SK-N-SH (cell line): ENCODE measurements around the gene PLCB3. TPM values are rescaled to one million over a fixed set of nuclear protein-coding genes. Genes with fewer than 3 reads are reported as not detected.

Source experiments
- CTCF ChIA-PET: fragments of 300-600, 350-600 bp; formaldehyde crosslinking; extraction: SDS; loops from one replicate; lab custom pipeline; 2021; lab: Yijun Ruan, JAX
- POLR2A ChIA-PET: fragments of 350-600 bp; sonication (Branson Sonifier 250); formaldehyde crosslinking; extraction: SDS; loops from one replicate; lab custom pipeline; 2020; ENCODE audit warnings: antibody characterized with exemption, inconsistent platforms; lab: Yijun Ruan, JAX
- DNase-seq: peaks from one replicate; pipeline ENCODE4 v3.0.0; 2012
- H2AFZ ChIP-seq: fragments of 200-600 bp; sonication (generic); 2 replicates; pipeline ENCODE4 v1.8.1; 2016; ENCODE audit warnings: antibody characterized with exemption, mild to moderate bottlenecking, low read depth
- H3F3A ChIP-seq: fragments of 200-600 bp; sonication (generic); replicated peaks from 2 replicates; pipeline ENCODE3; 2016; ENCODE audit warnings: antibody characterized with exemption, mild to moderate bottlenecking; ENCODE audit not compliant: insufficient read depth
- H3K27ac ChIP-seq, 2 experiments: fragments of 200-500 bp in 1 of 2; fragments of 200-600 bp in 1 of 2; sonication (Bioruptor generic) in 1 of 2; sonication (generic), shearing (Covaris generic) in 1 of 2; 2 replicates each; pipeline versions ENCODE4 v1.5.1 to v1.6.1; 2014 to 2016; ENCODE audit warnings: low read depth in 2 of 2, inconsistent platforms in 1 of 2, low read length in 1 of 2, mild to moderate bottlenecking in 1 of 2, mixed read lengths in 1 of 2
- H3K27me3 ChIP-seq: fragments of 200-600 bp; sonication (generic), shearing (Covaris generic); 2 replicates; pipeline ENCODE4 v1.6.1; 2016; ENCODE audit warnings: mixed run types; ENCODE audit not compliant: insufficient read depth
- H3K36me3 ChIP-seq, 2 experiments: fragments of 200-500 bp in 1 of 2; fragments of 200-600 bp in 1 of 2; sonication (Bioruptor generic) in 1 of 2; sonication (generic) in 1 of 2; replicated peaks in 1 of 2; 2 replicates each; pipeline versions ENCODE3 to v1.5.1; 2014 to 2016; ENCODE audit warnings: low read length in 1 of 2, mild to moderate bottlenecking in 1 of 2; ENCODE audit not compliant: insufficient read depth in 2 of 2, control insufficient read depth in 1 of 2
- H3K4me1 ChIP-seq, 2 experiments: fragments of 200-500 bp in 1 of 2; fragments of 200-600 bp in 1 of 2; sonication (Bioruptor generic) in 1 of 2; sonication (generic), shearing (Covaris generic) in 1 of 2; 2 replicates each; pipeline versions ENCODE4 v1.5.1 to v1.6.1; 2014 to 2016; ENCODE audit warnings: low read depth in 1 of 2, low read length in 1 of 2, mixed run types in 1 of 2; ENCODE audit not compliant: insufficient read depth in 2 of 2, control insufficient read depth in 1 of 2
- H3K4me2 ChIP-seq: fragments of 200-600 bp; sonication (generic), shearing (Covaris generic); 2 replicates; pipeline ENCODE4 v1.6.1; 2017; ENCODE audit warnings: mixed run types
- H3K4me3 ChIP-seq, 2 experiments: fragments of 200-500 bp in 1 of 2; fragments of 200-600 bp in 1 of 2; sonication (Bioruptor generic) in 1 of 2; sonication (generic), shearing (Covaris generic) in 1 of 2; 2 replicates each; pipeline versions ENCODE4 v1.5.1 to v1.8.1; 2014 to 2016; ENCODE audit warnings: low read depth in 2 of 2, inconsistent platforms in 1 of 2, low read length in 1 of 2, mild to moderate bottlenecking in 1 of 2, mixed read lengths in 1 of 2, moderate library complexity in 1 of 2
- H3K79me2 ChIP-seq: fragments of 200-600 bp; sonication (generic); 2 replicates; pipeline ENCODE4 v1.8.1; 2017; ENCODE audit warnings: mild to moderate bottlenecking; ENCODE audit not compliant: insufficient read depth
- H3K9ac ChIP-seq: fragments of 200-600 bp; sonication (generic); 2 replicates; pipeline ENCODE4 v1.6.1; 2017; ENCODE audit warnings: mixed run types
- H3K9me2 ChIP-seq: fragments of 200-600 bp; sonication (generic); 2 replicates; pipeline ENCODE4 v1.6.1; 2017; ENCODE audit warnings: mixed run types
- H3K9me3 ChIP-seq: fragments of 200-600 bp; sonication (generic); 2 replicates; pipeline ENCODE4 v1.6.1; 2017; ENCODE audit warnings: mixed run types, mild to moderate bottlenecking, moderate library complexity
- H4K20me1 ChIP-seq: fragments of 200-600 bp; sonication (generic); 2 replicates; pipeline ENCODE4 v1.6.1; 2017; ENCODE audit warnings: mild to moderate bottlenecking, mixed run types; ENCODE audit not compliant: insufficient read depth
- CHD2 ChIP-seq: fragments of 150-350 bp; IDR thresholded peaks from 2 replicates; pipeline ENCODE4 v1.6.1; 2018; ENCODE audit warnings: low read length; ENCODE audit not compliant: partially characterized antibody
- ELF1 ChIP-seq: IDR thresholded peaks from 2 replicates; pipeline ENCODE4 v1.4.0; 2012
- FOSL2 ChIP-seq: IDR thresholded peaks from 2 replicates; pipeline ENCODE4 v1.4.0; 2012; ENCODE audit warnings: low read depth, mild to moderate bottlenecking, moderate library complexity, borderline replicate concordance
- FOXJ3 ChIP-seq: sonication (generic); formaldehyde crosslinking; IDR thresholded peaks from 2 replicates; pipeline ENCODE4 v1.5.1; 2020; ENCODE audit warnings: mild to moderate bottlenecking, missing genetic modification reagents
- GABPA ChIP-seq: IDR thresholded peaks from 2 replicates; pipeline ENCODE4 v1.4.0; 2012; ENCODE audit warnings: low read depth, mild to moderate bottlenecking
- MXI1 ChIP-seq: IDR thresholded peaks from 2 replicates; pipeline ENCODE4 v1.6.1; 2012; ENCODE audit warnings: mild to moderate bottlenecking, low read depth, low read length, improper control_type of control experiment
- POLR2AphosphoS5 ChIP-seq: IDR thresholded peaks from 2 replicates; pipeline ENCODE4 v1.6.1; 2012; ENCODE audit warnings: low read depth, low read length
- SMC3 ChIP-seq: IDR thresholded peaks from 2 replicates; pipeline ENCODE4 v1.6.1; 2012; ENCODE audit warnings: low read depth, low read length, improper control_type of control experiment
- TAF1 ChIP-seq: IDR thresholded peaks from 2 replicates; pipeline ENCODE4 v1.6.1; 2012; ENCODE audit warnings: low read depth, mild to moderate bottlenecking, low read length, moderate library complexity, borderline replicate concordance
- TEAD4 ChIP-seq: IDR thresholded peaks from 2 replicates; pipeline ENCODE4 v1.4.0; 2012; ENCODE audit warnings: mild to moderate bottlenecking, borderline replicate concordance; ENCODE audit not compliant: insufficient read depth
- WGBS: methylation state at CpG from one replicate; pipeline ENCODE4 v1.1.6; 2017; ENCODE audit warnings: low lambda C conversion rate; 5-methylcytosine and 5-hydroxymethylcytosine counted together
- polyA plus RNA-seq, 3 experiments: library from polyadenylated mRNA; depleted of rRNA; stranded (reverse); fragments of >200 nt; gene quantifications; 2 replicates each; pipeline ENCODE4 v1.2.3, GENCODE V29; 2012
- TF ChIP-seq, protein P1 (sequence below): IDR thresholded peaks from 2 replicates; pipeline ENCODE4 v1.4.0; 2012; ENCODE audit warnings: low read depth
- TF ChIP-seq, protein P2 (sequence below): IDR thresholded peaks from 2 replicates; pipeline ENCODE4 v1.4.0; 2012; ENCODE audit warnings: low read depth, borderline replicate concordance
- TF ChIP-seq, protein P3 (sequence below): IDR thresholded peaks from 2 replicates; pipeline ENCODE4 v1.4.0; 2012; ENCODE audit warnings: low read depth, borderline replicate concordance
- TF ChIP-seq, protein P4 (sequence below): fragments of 200-600 bp; sonication (generic); IDR thresholded peaks from 2 replicates; pipeline ENCODE4 v1.6.1; 2017; ENCODE audit warnings: antibody characterized with exemption, mild to moderate bottlenecking, moderate library complexity
- TF ChIP-seq, protein P5 (sequence below): fragments of 150-350 bp; IDR thresholded peaks from 2 replicates; pipeline ENCODE4 v1.6.1; 2017; ENCODE audit warnings: antibody characterized with exemption, low read length, low read depth, borderline replicate concordance
- TF ChIP-seq, protein P6 (sequence below): IDR thresholded peaks from 2 replicates; pipeline ENCODE4 v1.6.1; 2012; ENCODE audit warnings: mild to moderate bottlenecking, low read depth, low read length, moderate library complexity

Gene PLCB3
- polyA plus RNA-seq, 1 of the 3 experiments (the other 2 are of a cell fraction), result 30.4 TPM

DNA sequence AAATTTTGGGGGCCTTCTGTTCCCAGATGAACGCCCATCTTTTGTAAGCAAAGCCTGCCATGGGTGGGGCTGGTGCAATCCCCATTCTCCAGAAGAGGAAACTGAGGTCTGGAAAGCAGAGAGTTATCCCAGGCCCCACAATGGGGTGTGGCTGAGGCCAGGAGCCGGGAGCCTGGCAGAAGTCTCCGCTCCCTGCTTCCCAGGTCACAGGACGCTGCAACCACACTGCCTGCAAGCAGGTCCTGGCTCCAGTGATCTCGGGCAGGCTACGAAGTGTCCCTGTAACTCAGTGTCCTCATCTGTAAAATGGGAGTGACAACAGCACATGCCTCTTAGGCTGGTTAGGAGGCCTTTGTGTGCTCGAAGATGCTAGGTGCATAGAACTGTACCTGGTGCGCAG is 1.7 kb downstream of the PLCB3 start:
- DNase-seq, result no peak
- Histone ChIP-seq H3K27ac (no peak overlapping the region; a peak in 1 of 4 replicates), H3K9me3 (no peaks in the 10 kb centered on the region), H3K4me3 (peak overlapping the region; percentile 88 to 90; a peak in 2 of 4 replicates), H4K20me1 (peaks cover 14% of the 10 kb centered on the region), H3K4me1 (peaks cover 10 to 25% of the 10 kb centered on the region in 2 experiments; a peak in 2 of 4 replicates), H3F3A (peaks cover 3% of the 10 kb centered on the region), H2AFZ (no peak overlapping the region), H3K9ac (no peak overlapping the region; the same call in 1 of the 2 replicates), H3K9me2 (no peaks in the 10 kb centered on the region), H3K79me2 (peaks cover 30% of the 10 kb centered on the region), H3K4me2 (peak overlapping the region; percentile 96), H3K36me3 (peaks cover 10 to 24% of the 10 kb centered on the region in 2 experiments), H3K27me3 (no peaks in the 10 kb centered on the region)
- TF ChIP-seq, protein P1, sequence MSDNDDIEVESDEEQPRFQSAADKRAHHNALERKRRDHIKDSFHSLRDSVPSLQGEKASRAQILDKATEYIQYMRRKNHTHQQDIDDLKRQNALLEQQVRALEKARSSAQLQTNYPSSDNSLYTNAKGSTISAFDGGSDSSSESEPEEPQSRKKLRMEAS, result no peak
- TF ChIP-seq, protein P2, sequence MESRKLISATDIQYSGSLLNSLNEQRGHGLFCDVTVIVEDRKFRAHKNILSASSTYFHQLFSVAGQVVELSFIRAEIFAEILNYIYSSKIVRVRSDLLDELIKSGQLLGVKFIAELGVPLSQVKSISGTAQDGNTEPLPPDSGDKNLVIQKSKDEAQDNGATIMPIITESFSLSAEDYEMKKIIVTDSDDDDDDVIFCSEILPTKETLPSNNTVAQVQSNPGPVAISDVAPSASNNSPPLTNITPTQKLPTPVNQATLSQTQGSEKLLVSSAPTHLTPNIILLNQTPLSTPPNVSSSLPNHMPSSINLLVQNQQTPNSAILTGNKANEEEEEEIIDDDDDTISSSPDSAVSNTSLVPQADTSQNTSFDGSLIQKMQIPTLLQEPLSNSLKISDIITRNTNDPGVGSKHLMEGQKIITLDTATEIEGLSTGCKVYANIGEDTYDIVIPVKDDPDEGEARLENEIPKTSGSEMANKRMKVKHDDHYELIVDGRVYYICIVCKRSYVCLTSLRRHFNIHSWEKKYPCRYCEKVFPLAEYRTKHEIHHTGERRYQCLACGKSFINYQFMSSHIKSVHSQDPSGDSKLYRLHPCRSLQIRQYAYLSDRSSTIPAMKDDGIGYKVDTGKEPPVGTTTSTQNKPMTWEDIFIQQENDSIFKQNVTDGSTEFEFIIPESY, result no peak
- TF ChIP-seq FOXJ3 (CRISPR knock-in tag), result no peak
- TF ChIP-seq ELF1, result no peak
- no peak for TF ChIP-seq POLR2AphosphoS5
- TF ChIP-seq, protein P3, sequence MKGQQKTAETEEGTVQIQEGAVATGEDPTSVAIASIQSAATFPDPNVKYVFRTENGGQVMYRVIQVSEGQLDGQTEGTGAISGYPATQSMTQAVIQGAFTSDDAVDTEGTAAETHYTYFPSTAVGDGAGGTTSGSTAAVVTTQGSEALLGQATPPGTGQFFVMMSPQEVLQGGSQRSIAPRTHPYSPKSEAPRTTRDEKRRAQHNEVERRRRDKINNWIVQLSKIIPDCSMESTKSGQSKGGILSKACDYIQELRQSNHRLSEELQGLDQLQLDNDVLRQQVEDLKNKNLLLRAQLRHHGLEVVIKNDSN, result no peak
- no peak for TF ChIP-seq TAF1
- TF ChIP-seq, protein P4, sequence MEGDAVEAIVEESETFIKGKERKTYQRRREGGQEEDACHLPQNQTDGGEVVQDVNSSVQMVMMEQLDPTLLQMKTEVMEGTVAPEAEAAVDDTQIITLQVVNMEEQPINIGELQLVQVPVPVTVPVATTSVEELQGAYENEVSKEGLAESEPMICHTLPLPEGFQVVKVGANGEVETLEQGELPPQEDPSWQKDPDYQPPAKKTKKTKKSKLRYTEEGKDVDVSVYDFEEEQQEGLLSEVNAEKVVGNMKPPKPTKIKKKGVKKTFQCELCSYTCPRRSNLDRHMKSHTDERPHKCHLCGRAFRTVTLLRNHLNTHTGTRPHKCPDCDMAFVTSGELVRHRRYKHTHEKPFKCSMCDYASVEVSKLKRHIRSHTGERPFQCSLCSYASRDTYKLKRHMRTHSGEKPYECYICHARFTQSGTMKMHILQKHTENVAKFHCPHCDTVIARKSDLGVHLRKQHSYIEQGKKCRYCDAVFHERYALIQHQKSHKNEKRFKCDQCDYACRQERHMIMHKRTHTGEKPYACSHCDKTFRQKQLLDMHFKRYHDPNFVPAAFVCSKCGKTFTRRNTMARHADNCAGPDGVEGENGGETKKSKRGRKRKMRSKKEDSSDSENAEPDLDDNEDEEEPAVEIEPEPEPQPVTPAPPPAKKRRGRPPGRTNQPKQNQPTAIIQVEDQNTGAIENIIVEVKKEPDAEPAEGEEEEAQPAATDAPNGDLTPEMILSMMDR, result no peak
- TF ChIP-seq FOSL2, result no peak
- TF ChIP-seq GABPA, result no peak
- no peak for TF ChIP-seq TEAD4
- TF ChIP-seq SMC3, result no peak
- TF ChIP-seq MXI1, result no peak
- TF ChIP-seq CHD2, result no peak
- TF ChIP-seq, protein P5, sequence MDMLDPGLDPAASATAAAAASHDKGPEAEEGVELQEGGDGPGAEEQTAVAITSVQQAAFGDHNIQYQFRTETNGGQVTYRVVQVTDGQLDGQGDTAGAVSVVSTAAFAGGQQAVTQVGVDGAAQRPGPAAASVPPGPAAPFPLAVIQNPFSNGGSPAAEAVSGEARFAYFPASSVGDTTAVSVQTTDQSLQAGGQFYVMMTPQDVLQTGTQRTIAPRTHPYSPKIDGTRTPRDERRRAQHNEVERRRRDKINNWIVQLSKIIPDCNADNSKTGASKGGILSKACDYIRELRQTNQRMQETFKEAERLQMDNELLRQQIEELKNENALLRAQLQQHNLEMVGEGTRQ, result no peak
- TF ChIP-seq, protein P6, sequence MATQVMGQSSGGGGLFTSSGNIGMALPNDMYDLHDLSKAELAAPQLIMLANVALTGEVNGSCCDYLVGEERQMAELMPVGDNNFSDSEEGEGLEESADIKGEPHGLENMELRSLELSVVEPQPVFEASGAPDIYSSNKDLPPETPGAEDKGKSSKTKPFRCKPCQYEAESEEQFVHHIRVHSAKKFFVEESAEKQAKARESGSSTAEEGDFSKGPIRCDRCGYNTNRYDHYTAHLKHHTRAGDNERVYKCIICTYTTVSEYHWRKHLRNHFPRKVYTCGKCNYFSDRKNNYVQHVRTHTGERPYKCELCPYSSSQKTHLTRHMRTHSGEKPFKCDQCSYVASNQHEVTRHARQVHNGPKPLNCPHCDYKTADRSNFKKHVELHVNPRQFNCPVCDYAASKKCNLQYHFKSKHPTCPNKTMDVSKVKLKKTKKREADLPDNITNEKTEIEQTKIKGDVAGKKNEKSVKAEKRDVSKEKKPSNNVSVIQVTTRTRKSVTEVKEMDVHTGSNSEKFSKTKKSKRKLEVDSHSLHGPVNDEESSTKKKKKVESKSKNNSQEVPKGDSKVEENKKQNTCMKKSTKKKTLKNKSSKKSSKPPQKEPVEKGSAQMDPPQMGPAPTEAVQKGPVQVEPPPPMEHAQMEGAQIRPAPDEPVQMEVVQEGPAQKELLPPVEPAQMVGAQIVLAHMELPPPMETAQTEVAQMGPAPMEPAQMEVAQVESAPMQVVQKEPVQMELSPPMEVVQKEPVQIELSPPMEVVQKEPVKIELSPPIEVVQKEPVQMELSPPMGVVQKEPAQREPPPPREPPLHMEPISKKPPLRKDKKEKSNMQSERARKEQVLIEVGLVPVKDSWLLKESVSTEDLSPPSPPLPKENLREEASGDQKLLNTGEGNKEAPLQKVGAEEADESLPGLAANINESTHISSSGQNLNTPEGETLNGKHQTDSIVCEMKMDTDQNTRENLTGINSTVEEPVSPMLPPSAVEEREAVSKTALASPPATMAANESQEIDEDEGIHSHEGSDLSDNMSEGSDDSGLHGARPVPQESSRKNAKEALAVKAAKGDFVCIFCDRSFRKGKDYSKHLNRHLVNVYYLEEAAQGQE, result no peak
- ChIA-PET POLR2A (interaction anchor here (0.9 to 12.4 kb wide), 3 partner anchors 9 to 17 kb away, joined by 3 to 112 read pairs (median 34); no protein-coding TSS in a partner anchor), CTCF (interaction anchor here (1.4 to 4.6 kb wide), 7 partner anchors 10 to 50 kb away, joined by 4 to 119 read pairs (median 17); partner anchors contain the start of genes BAD, ESRRA, GPR137 and VEGFB)
- whole genome bisulfite sequencing, result 85% methylated on average over 7 of the region's 8 CpGs
